ENCODE data around the gene DAB2IP.

Gene DAB2IP

GRCh38 chr9:121766081-121766683, 114.7 kb downstream of the DAB2IP start:
- H3F3A ChIP-seq (ENCODE audit: insufficient read depth, low read length), result no peaks in the 10 kb centered on the region
- no peak overlapping the region for H3K9ac ChIP-seq (ENCODE audit: low read length)
- H3K4me2 ChIP-seq (ENCODE audit: low read length), result no peak overlapping the region
- H3K4me3 ChIP-seq (ENCODE audit: low read depth, low read length, poor library complexity, severe bottlenecking), result no peak overlapping the region
- peaks cover 81% of the 10 kb centered on the region for H3K36me3 ChIP-seq (ENCODE audit: insufficient read depth, low read length)
- no peaks in the 10 kb centered on the region for H3K9me3 ChIP-seq (ENCODE audit: low read length)
- H4K20me1 ChIP-seq (ENCODE audit: insufficient read depth, low read length), result no peaks in the 10 kb centered on the region
- H3K27me3 ChIP-seq (ENCODE audit: insufficient read depth, low read length), result no peaks in the 10 kb centered on the region
- no peak overlapping the region for H3K27ac ChIP-seq (ENCODE audit: low read depth, low read length, poor library complexity, severe bottlenecking)
- no peak overlapping the region for H2AFZ ChIP-seq (ENCODE audit: low read length)
- no peaks in the 10 kb centered on the region for H3K9me2 ChIP-seq (ENCODE audit: low read depth, low read length)
- no peaks in the 10 kb centered on the region for H3K79me2 ChIP-seq (ENCODE audit: insufficient read depth, low read length)
- no peaks in the 10 kb centered on the region for H3K4me1 ChIP-seq (ENCODE audit: insufficient read depth, low read length, severe bottlenecking)
- TF ChIP-seq EZH2 (IDR thresholded peaks at IDR 0.05; ENCODE audit: borderline replicate concordance, low read length) (no peak), CTCF (IDR thresholded peaks at IDR 0.05; ENCODE audit: low read length) (no peak)

- TF ChIP-seq EZH2 (IDR thresholded peaks at IDR 0.05; ENCODE audit: borderline replicate concordance, low read length) (no peak), CTCF (IDR thresholded peaks at IDR 0.05; ENCODE audit: low read length) (no peak)
- no peaks in the 10 kb centered on the region for H3K4me1 ChIP-seq (ENCODE audit: insufficient read depth, low read length, severe bottlenecking)
- H3K9me3 ChIP-seq (ENCODE audit: low read length), result no peaks in the 10 kb centered on the region
- peaks cover 73% of the 10 kb centered on the region for H3K36me3 ChIP-seq (ENCODE audit: insufficient read depth, low read length)
- H2AFZ ChIP-seq (ENCODE audit: low read length), result no peak overlapping the region
- H3K27me3 ChIP-seq (ENCODE audit: insufficient read depth, low read length), result no peaks in the 10 kb centered on the region
- H3K27ac ChIP-seq (ENCODE audit: low read depth, low read length, poor library complexity, severe bottlenecking), result no peak overlapping the region
- H3K4me3 ChIP-seq (ENCODE audit: low read depth, low read length, poor library complexity, severe bottlenecking), result no peak overlapping the region
- H3K79me2 ChIP-seq (ENCODE audit: insufficient read depth, low read length), result no peaks in the 10 kb centered on the region
- no peaks in the 10 kb centered on the region for H4K20me1 ChIP-seq (ENCODE audit: insufficient read depth, low read length)
- no peak overlapping the region for H3K4me2 ChIP-seq (ENCODE audit: low read length)
- H3F3A ChIP-seq (ENCODE audit: insufficient read depth, low read length), result no peaks in the 10 kb centered on the region
- no peaks in the 10 kb centered on the region for H3K9me2 ChIP-seq (ENCODE audit: low read depth, low read length)
- H3K9ac ChIP-seq (ENCODE audit: low read length), result no peak overlapping the region
These were observed 115.8 kb downstream of the DAB2IP start for GRCh38 chr9:121767171-121767769.

GRCh38 chr9:121768416-121769015, 117.1 kb downstream of the DAB2IP start:
- H3K36me3 ChIP-seq (ENCODE audit: insufficient read depth, low read length), result peaks cover 69% of the 10 kb centered on the region
- TF ChIP-seq CTCF (IDR thresholded peaks at IDR 0.05; ENCODE audit: low read length), result no peak
- no peak for TF ChIP-seq EZH2 (IDR thresholded peaks at IDR 0.05; ENCODE audit: borderline replicate concordance, low read length)

More at GRCh38 chr9:121768416-121769015, 117.1 kb downstream of the DAB2IP start:
- H3K27ac ChIP-seq (ENCODE audit: low read depth, low read length, poor library complexity, severe bottlenecking), result no peak overlapping the region
- H3F3A ChIP-seq (ENCODE audit: insufficient read depth, low read length), result no peaks in the 10 kb centered on the region
- H2AFZ ChIP-seq (ENCODE audit: low read length), result no peak overlapping the region
- no peaks in the 10 kb centered on the region for H3K9me2 ChIP-seq (ENCODE audit: low read depth, low read length)
- H3K9ac ChIP-seq (ENCODE audit: low read length), result no peak overlapping the region
- H3K27me3 ChIP-seq (ENCODE audit: insufficient read depth, low read length), result no peaks in the 10 kb centered on the region
- no peaks in the 10 kb centered on the region for H3K79me2 ChIP-seq (ENCODE audit: insufficient read depth, low read length)
- no peak overlapping the region for H3K4me2 ChIP-seq (ENCODE audit: low read length)
- H3K9me3 ChIP-seq (ENCODE audit: low read length), result no peaks in the 10 kb centered on the region
- H3K4me1 ChIP-seq (ENCODE audit: insufficient read depth, low read length, severe bottlenecking), result no peaks in the 10 kb centered on the region
- H4K20me1 ChIP-seq (ENCODE audit: insufficient read depth, low read length), result no peaks in the 10 kb centered on the region
- no peak overlapping the region for H3K4me3 ChIP-seq (ENCODE audit: low read depth, low read length, poor library complexity, severe bottlenecking)

Measured in OCI-LY1 (cell line).